ENCODE results near the gene GINM1.

GINM1 gene

DNA sequence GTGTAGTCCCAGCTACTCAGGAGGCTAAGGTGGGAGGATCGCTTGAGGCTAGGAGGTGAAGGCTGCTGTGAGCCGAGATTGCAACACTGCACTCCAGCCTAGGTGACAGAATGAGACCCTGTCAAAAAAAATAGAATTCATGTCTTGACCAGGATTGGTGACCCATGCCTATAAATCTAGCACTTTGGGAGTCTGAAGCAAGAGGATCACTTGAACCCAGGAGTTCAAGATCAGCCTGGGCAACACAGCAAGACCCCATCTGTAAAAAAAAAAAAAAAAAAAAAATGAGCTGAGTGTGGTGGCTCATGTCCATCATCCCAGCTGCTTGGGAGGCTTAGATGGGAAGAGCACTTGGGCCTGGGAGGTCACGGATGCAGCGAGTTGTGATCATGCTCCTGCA lies 34.3 kb downstream of the GINM1 start:
- DNase-seq = no peak

DNA sequence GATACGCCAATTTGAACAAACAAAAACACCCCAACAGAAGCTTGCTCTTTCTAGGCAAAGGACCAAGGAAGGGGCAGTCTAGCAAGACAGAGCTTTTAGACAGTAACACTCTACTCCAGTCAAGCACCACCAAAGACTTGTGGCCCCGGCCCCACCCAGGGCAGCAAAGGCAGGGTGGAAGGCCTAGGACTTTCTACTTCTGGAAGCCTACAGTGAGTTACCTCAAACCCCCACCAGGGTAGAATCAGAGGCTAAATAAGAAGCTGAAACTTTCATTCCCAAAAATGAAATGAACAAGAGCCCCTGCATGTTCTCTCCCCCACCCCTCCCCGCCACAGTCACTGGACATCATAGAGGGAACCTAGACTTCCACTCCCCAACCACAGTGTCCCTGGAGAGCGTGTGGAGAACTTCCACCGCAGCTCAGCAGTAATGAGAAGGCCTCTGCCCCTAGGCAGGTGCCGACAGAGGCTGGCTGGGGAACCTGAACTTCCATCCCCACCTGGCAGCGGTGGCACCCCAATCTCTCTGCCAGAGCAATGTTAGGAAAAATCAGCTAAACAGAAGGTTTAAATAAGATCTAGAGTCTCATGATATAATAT lies 42.3 kb downstream of the GINM1 start:
- no peak for DNase-seq

GRCh38 chr6:149614337-149614736 lies 48.2 kb downstream of the GINM1 start:
- DNase-seq = peak; percentile 14

- no peak for DNase-seq
Measured at GRCh38 chr6:149615805-149616204, 49.6 kb downstream of the GINM1 start.

DNA sequence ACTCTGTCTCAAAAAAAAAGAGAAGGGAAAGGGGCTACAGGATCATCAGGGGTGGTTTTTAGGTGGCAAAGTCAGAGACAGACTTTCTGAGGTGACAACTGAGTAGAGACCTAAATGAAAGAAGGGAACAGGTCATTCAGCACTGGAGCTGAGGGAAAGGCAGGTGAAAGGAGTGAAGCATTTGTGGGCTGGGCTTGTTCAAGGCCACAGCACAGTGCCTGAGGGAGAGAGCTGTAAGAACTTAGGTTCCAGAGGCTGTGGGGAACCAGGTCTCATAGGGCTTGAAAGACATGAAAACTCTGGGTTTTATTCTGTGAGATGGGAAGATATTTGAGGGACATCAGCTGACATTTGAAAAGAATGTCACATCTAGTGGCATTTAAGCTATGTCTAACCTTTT lies 61.5 kb downstream of the GINM1 start:
- DNase-seq = no peak

- DNase-seq = peak; percentile 76
Measured at GRCh38 chr6:149628875-149629510, 62.8 kb downstream of the GINM1 start.

- no peak for DNase-seq
Measured at GRCh38 chr6:149634315-149634714, 68.1 kb downstream of the GINM1 start.

- no peak for DNase-seq
Measured at GRCh38 chr6:149636124-149636523, 69.9 kb downstream of the GINM1 start.
